MM.1S (cell line): ENCODE measurements around the gene JAML.

Experiments
- DNase-seq: peaks from one replicate; pipeline ENCODE4 v3.0.0-alpha.2; 2015
- H2AFZ ChIP-seq: fragments of 300-600 bp; sonication (generic); 2 replicates; pipeline ENCODE4 v1.6.0; 2016; ENCODE audit warnings: antibody characterized with exemption, low read length
- H3F3A ChIP-seq: fragments of 300-600 bp; sonication (generic); 2 replicates; pipeline ENCODE4 v1.6.1; 2016; ENCODE audit warnings: mild to moderate bottlenecking, antibody characterized with exemption, low read length, moderate library complexity, mixed read lengths; ENCODE audit not compliant: insufficient read depth
- H3K27ac ChIP-seq: fragments of 300-600 bp; sonication (generic); 2 replicates; pipeline ENCODE4 v1.5.1; 2016; ENCODE audit warnings: mild to moderate bottlenecking, low read length
- H3K27me3 ChIP-seq: fragments of 300-600 bp; sonication (generic); replicated peaks from 2 replicates; pipeline ENCODE4 v1.6.0; 2016; ENCODE audit warnings: low read length; ENCODE audit not compliant: insufficient read depth
- H3K36me3 ChIP-seq: fragments of 300-600 bp; sonication (generic); replicated peaks from 2 replicates; pipeline ENCODE4 v1.6.1; 2016; ENCODE audit warnings: mild to moderate bottlenecking, low read length, mixed read lengths; ENCODE audit not compliant: insufficient read depth
- H3K4me1 ChIP-seq: fragments of 300-600 bp; sonication (generic); 2 replicates; pipeline ENCODE4 v1.6.1; 2016; ENCODE audit warnings: low read length, mixed read lengths
- H3K4me2 ChIP-seq: fragments of 300-600 bp; sonication (generic); 2 replicates; pipeline ENCODE4 v1.6.0; 2016; ENCODE audit warnings: low read depth, low read length
- H3K4me3 ChIP-seq: fragments of 300-600 bp; sonication (generic); 2 replicates; pipeline ENCODE4 v1.5.1; 2016; ENCODE audit warnings: low read length, mixed read lengths
- H3K79me2 ChIP-seq: fragments of 300-600 bp; sonication (generic); 2 replicates; pipeline ENCODE4 v1.6.1; 2016; ENCODE audit warnings: mixed run types, low read length, mixed read lengths
- H3K9ac ChIP-seq: fragments of 300-600 bp; sonication (generic); 2 replicates; pipeline ENCODE4 v1.6.1; 2016; ENCODE audit warnings: low read length, mixed read lengths
- H3K9me2 ChIP-seq: fragments of 300-600 bp; sonication (generic); replicated peaks from 2 replicates; pipeline ENCODE4 v1.6.1; 2016; ENCODE audit warnings: mild to moderate bottlenecking, low read length, mixed read lengths; ENCODE audit not compliant: insufficient read depth
- H3K9me3 ChIP-seq: fragments of 300-600 bp; sonication (generic); replicated peaks from 2 replicates; pipeline ENCODE4 v1.6.1; 2016; ENCODE audit warnings: mild to moderate bottlenecking, low read length, mixed read lengths; ENCODE audit not compliant: insufficient read depth
- H4K20me1 ChIP-seq: fragments of 300-600 bp; sonication (generic); 2 replicates; pipeline ENCODE4 v1.6.1; 2016; ENCODE audit warnings: mild to moderate bottlenecking, low read length, moderate library complexity, mixed read lengths; ENCODE audit not compliant: insufficient read depth
- CTCF ChIP-seq: fragments of 300-600 bp; sonication (generic); IDR thresholded peaks from 2 replicates; pipeline ENCODE4 v1.5.1; 2016; ENCODE audit warnings: antibody characterized with exemption, low read length, mixed read lengths
- EZH2 ChIP-seq: fragments of 300-600 bp; sonication (generic); optimal IDR thresholded peaks from 2 replicates; pipeline ENCODE3; 2017; ENCODE audit warnings: low read depth, mild to moderate bottlenecking, antibody characterized with exemption, low read length, mixed read lengths
- EZH2phosphoT487 ChIP-seq: fragments of 300-600 bp; sonication (generic); IDR thresholded peaks from 2 replicates; pipeline ENCODE4 v1.6.1; 2018; ENCODE audit warnings: antibody characterized with exemption, low read length

JAML gene

GRCh38 chr11:118209033-118209432, 15.8 kb downstream of the JAML start:
- no peaks in the 10 kb centered on the region for H3K9me3 ChIP-seq
- peaks cover 63% of the 10 kb centered on the region for H3K27me3 ChIP-seq
- peaks cover 2% of the 10 kb centered on the region; the same call in 1 of the 2 replicates for H3F3A ChIP-seq
- no peaks in the 10 kb centered on the region for H3K79me2 ChIP-seq
- no peaks in the 10 kb centered on the region for H3K36me3 ChIP-seq
- no peak overlapping the region for H3K9ac ChIP-seq
- H3K4me3 ChIP-seq: no peak overlapping the region
- TF ChIP-seq EZH2 (no peak), CTCF (no peak), EZH2phosphoT487 (no peak)
- DNase-seq: no peak
- H2AFZ ChIP-seq: no peak overlapping the region
- H3K4me2 ChIP-seq: no peak overlapping the region
- H4K20me1 ChIP-seq: no peaks in the 10 kb centered on the region
- H3K4me1 ChIP-seq: peaks cover 12% of the 10 kb centered on the region
- H3K9me2 ChIP-seq: no peaks in the 10 kb centered on the region
- no peak overlapping the region for H3K27ac ChIP-seq

GRCh38 chr11:118207079-118207478, 17.7 kb downstream of the JAML start:
- H2AFZ ChIP-seq: no peak overlapping the region

GRCh38 chr11:118206391-118207031, 18.3 kb downstream of the JAML start:
- Histone ChIP-seq H3K79me2 (no peaks in the 10 kb centered on the region), H3K27me3 (peaks cover 38% of the 10 kb centered on the region), H3K27ac (no peak overlapping the region), H2AFZ (no peak overlapping the region), H3K9ac (no peak overlapping the region), H4K20me1 (no peaks in the 10 kb centered on the region), H3K4me1 (peaks cover 6% of the 10 kb centered on the region; the same call in 1 of the 2 replicates), H3K4me3 (no peak overlapping the region), H3K9me3 (no peaks in the 10 kb centered on the region), H3K4me2 (no peak overlapping the region), H3F3A (no peaks in the 10 kb centered on the region), H3K9me2 (no peaks in the 10 kb centered on the region), H3K36me3 (no peaks in the 10 kb centered on the region)
- no peak for DNase-seq
- TF ChIP-seq EZH2phosphoT487: no peak
- no peak for TF ChIP-seq CTCF
- no peak for TF ChIP-seq EZH2

More at GRCh38 chr11:118207079-118207478, 17.7 kb downstream of the JAML start:
- no peaks in the 10 kb centered on the region for H4K20me1 ChIP-seq
- peaks cover 6% of the 10 kb centered on the region; the same call in 1 of the 2 replicates for H3K4me1 ChIP-seq
- TF ChIP-seq CTCF (no peak), EZH2 (no peak), EZH2phosphoT487 (no peak)
- H3K36me3 ChIP-seq: no peaks in the 10 kb centered on the region
- H3F3A ChIP-seq: no peaks in the 10 kb centered on the region
- peaks cover 43% of the 10 kb centered on the region for H3K27me3 ChIP-seq
- DNase-seq: no peak
- H3K27ac ChIP-seq: no peak overlapping the region
- no peaks in the 10 kb centered on the region for H3K9me3 ChIP-seq
- no peaks in the 10 kb centered on the region for H3K9me2 ChIP-seq
- no peak overlapping the region for H3K4me2 ChIP-seq
- H3K9ac ChIP-seq: no peak overlapping the region
- no peak overlapping the region for H3K4me3 ChIP-seq
- H3K79me2 ChIP-seq: no peaks in the 10 kb centered on the region
